Ishikawa (cell line): ENCODE data around the gene SLC10A7.

ENCODE experiments used
- CEBPB ChIP-seq: IDR thresholded peaks from 2 replicates; pipeline ENCODE4 v1.6.1; 2012
- CREB1 ChIP-seq: IDR thresholded peaks from 2 replicates; pipeline ENCODE4 v1.6.1; 2012; ENCODE audit warnings: low read depth
- EGR1 ChIP-seq: IDR thresholded peaks from 2 replicates; pipeline ENCODE4 v1.6.1; 2012
- EP300 ChIP-seq: IDR thresholded peaks from 2 replicates; pipeline ENCODE4 v1.6.1; 2012; ENCODE audit warnings: borderline replicate concordance
- FOXM1 ChIP-seq: IDR thresholded peaks from 2 replicates; pipeline ENCODE4 v1.6.1; 2012; ENCODE audit warnings: low read depth, borderline replicate concordance
- MAX ChIP-seq: IDR thresholded peaks from 2 replicates; pipeline ENCODE4 v1.6.1; 2012
- NFIC ChIP-seq: IDR thresholded peaks from 2 replicates; pipeline ENCODE4 v1.6.1; 2012
- RAD21 ChIP-seq: IDR thresholded peaks from 2 replicates; pipeline ENCODE4 v1.6.1; 2012; ENCODE audit warnings: low read depth
- REST ChIP-seq: IDR thresholded peaks from 2 replicates; pipeline ENCODE4 v1.6.1; 2012; ENCODE audit warnings: low read depth, mild to moderate bottlenecking
- TAF1 ChIP-seq: IDR thresholded peaks from 2 replicates; pipeline ENCODE4 v1.6.1; 2012; ENCODE audit warnings: low read depth, mild to moderate bottlenecking
- TCF12 ChIP-seq: IDR thresholded peaks from 2 replicates; pipeline ENCODE4 v1.6.1; 2012; ENCODE audit warnings: low read depth
- TEAD4 ChIP-seq: IDR thresholded peaks from 2 replicates; pipeline ENCODE4 v1.6.1; 2012
- YY1 ChIP-seq: IDR thresholded peaks from 2 replicates; pipeline ENCODE4 v1.6.1; 2012; ENCODE audit warnings: low read depth
- ZBTB7A ChIP-seq: IDR thresholded peaks from 2 replicates; pipeline ENCODE4 v1.6.1; 2012; ENCODE audit warnings: low read depth
- TF ChIP-seq, protein P1 (sequence below): IDR thresholded peaks from 2 replicates; pipeline ENCODE4 v1.6.1; 2012

SLC10A7 gene

DNA sequence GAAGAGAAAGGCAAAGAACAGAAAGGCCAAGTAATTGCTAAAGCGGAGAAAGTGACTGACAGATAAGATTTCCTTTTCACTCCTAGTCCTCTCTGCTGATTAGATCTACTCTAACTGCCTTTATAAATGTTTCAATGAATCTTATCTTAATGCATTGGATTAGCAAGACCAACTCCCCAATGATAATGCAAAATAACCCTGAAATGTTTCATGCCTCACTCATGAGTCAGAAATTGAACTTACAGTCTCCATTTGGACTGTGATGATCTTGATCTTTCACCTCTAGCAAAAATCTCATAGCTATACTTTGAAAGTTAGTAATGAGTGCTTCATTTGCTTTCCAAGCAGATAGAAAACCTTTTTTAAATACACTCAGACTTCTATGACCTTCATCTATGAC, 26.5 kb downstream of the SLC10A7 start:
- TF ChIP-seq EGR1, result no peak

GRCh38 chr4:146494143-146494542, 27.6 kb downstream of the SLC10A7 start:
- no peak for TF ChIP-seq TCF12
- no peak for TF ChIP-seq MAX
- no peak for TF ChIP-seq TEAD4
- TF ChIP-seq, protein P1, sequence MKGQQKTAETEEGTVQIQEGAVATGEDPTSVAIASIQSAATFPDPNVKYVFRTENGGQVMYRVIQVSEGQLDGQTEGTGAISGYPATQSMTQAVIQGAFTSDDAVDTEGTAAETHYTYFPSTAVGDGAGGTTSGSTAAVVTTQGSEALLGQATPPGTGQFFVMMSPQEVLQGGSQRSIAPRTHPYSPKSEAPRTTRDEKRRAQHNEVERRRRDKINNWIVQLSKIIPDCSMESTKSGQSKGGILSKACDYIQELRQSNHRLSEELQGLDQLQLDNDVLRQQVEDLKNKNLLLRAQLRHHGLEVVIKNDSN, result no peak
- TF ChIP-seq YY1, result no peak

DNA sequence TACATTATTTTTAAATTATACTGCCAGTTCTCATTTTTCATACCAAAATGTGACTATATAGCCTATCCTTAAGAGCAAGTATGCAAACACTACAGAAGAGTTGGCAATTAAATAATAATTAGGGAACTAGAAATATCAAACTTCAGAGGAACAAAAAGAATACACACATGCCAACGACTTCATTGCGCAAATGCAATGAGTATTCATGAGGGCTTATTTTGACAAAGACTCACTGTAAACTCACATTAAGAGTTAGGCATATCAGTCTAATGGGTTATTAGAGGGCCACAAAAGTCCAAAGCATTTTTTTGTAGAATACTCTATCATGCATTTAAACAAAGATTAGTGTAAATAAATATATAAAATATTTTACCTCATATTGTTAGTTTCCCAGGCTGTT, 31.6 kb downstream of the SLC10A7 start:
- TF ChIP-seq FOXM1, result no peak
- TF ChIP-seq TCF12, result no peak
- TF ChIP-seq NFIC, result no peak
- TF ChIP-seq EP300, result no peak
- no peak for TF ChIP-seq TAF1
- TF ChIP-seq CREB1, result no peak
- no peak for TF ChIP-seq ZBTB7A
- TF ChIP-seq, protein P1, result no peak
- no peak for TF ChIP-seq TEAD4
- TF ChIP-seq RAD21, result no peak
- TF ChIP-seq YY1, result no peak
- no peak for TF ChIP-seq EGR1
- no peak for TF ChIP-seq CEBPB

- TF ChIP-seq NFIC (peak; percentile 38; the same call in 1 of the 2 replicates), YY1 (no peak), CEBPB (no peak), FOXM1 (no peak), TEAD4 (no peak), ZBTB7A (no peak), MAX (no peak)
Measured at GRCh38 chr4:146488495-146489174, 33.1 kb downstream of the SLC10A7 start.

DNA sequence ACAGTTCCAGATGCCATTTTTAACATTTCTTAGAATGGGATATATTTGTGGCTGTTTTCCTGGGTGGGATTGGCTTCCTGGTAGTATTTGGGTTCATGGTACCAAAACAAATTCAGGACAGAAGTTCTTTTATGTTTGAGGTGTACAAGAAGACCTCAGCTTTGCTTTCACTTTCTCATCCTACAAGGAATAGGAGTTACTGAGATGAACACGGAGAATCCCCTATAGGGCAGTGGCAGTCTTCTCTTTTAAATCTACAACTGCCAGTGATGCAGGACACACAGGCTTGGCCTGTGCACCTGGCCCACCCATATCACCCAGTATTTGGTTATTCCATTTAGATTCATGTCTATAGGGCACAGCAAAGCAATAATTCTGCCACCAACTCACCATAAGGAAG, 35.2 kb downstream of the SLC10A7 start:
- TF ChIP-seq EP300 (no peak), TEAD4 (no peak), TCF12 (no peak), CEBPB (no peak), TAF1 (no peak), REST (no peak), RAD21 (no peak), NFIC (no peak), EGR1 (no peak), FOXM1 (no peak), CREB1 (no peak), YY1 (no peak), ZBTB7A (no peak), MAX (no peak)
- TF ChIP-seq, protein P1, result no peak

DNA sequence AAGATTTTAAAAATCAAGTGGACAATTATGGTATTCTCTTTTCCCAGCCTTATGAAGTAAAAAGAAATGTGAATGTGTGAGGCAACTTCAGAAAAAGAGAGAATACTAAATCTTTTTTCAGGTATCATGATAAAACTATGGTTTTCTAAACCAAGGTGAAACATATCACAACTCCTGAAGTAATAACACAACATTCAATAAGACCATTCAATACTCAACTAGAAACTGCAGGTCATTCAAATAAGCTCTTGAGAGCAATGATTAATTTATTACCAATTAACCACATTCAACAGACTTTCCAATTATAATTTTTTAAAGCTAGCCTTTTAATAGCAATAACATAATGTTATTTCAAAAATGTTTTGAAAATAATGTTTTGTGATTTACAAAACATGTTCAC, 35.8 kb downstream of the SLC10A7 start:
- TF ChIP-seq MAX (no peak), ZBTB7A (no peak), REST (no peak), TCF12 (no peak), EP300 (no peak), CREB1 (no peak)
